HG03060 (cell line): Measurements from ENCODE around the gene GNG14.
"Not testable (repeated sequence)": the region's sequence is repeated elsewhere in the genome, so short reads cannot be mapped to it uniquely, and the experiment has no call there.

Source experiments
- ATAC-seq: cut with Tn5 transposase; IDR thresholded peaks from one replicate; pipeline ENCODE4 v1.9.1; 2021; ENCODE audit warnings: low read depth, moderate number of reproducible peaks; ENCODE audit not compliant: unreplicated experiment

The GNG14 gene

GRCh38 chr19:12695096-12695495, 7.3 kb downstream of the GNG14 start:
- no peak for ATAC-seq

GRCh38 chr19:12695514-12695913, 7.7 kb downstream of the GNG14 start:
- no peak for ATAC-seq

GRCh38 chr19:12695997-12696365, 8.2 kb downstream of the GNG14 start:
- no peak for ATAC-seq

- peak; percentile 63 for ATAC-seq
Measured at GRCh38 chr19:12696366-12697335, 8.9 kb downstream of the GNG14 start, which contains the start of gene FBXW9. Gene FBXW9, minus strand, starts transcription at chr19:12696631. Its CDS starts 50 bp downstream, at chr19:12696581.

GRCh38 chr19:12697425-12697824, 9.6 kb downstream of the GNG14 start:
- ATAC-seq: not testable (repeated sequence)

GRCh38 chr19:12698138-12698537, 10.3 kb downstream of the GNG14 start:
- ATAC-seq: no peak

- no peak for ATAC-seq
Measured at GRCh38 chr19:12701596-12702282, 13.9 kb downstream of the GNG14 start.

GRCh38 chr19:12703046-12703445, 15.2 kb downstream of the GNG14 start:
- no peak for ATAC-seq

GRCh38 chr19:12705169-12705568, 17.4 kb downstream of the GNG14 start:
- ATAC-seq: no peak

- no peak for ATAC-seq
Measured at GRCh38 chr19:12705654-12706331, 18.0 kb downstream of the GNG14 start.

GRCh38 chr19:12706332-12706718, 18.5 kb downstream of the GNG14 start:
- ATAC-seq: no peak

GRCh38 chr19:12708641-12709040, 20.8 kb downstream of the GNG14 start:
- ATAC-seq: no peak

- ATAC-seq: no peak
Measured at GRCh38 chr19:12711187-12711586, 23.4 kb downstream of the GNG14 start.

- ATAC-seq: not testable (repeated sequence)
Measured at GRCh38 chr19:12712077-12712476, 24.3 kb downstream of the GNG14 start.

GRCh38 chr19:12713304-12713703, 25.5 kb downstream of the GNG14 start:
- ATAC-seq: not testable (repeated sequence)

GRCh38 chr19:12715102-12715501, 27.3 kb downstream of the GNG14 start:
- ATAC-seq: no peak

GRCh38 chr19:12715929-12716328, 28.1 kb downstream of the GNG14 start:
- no peak for ATAC-seq

GRCh38 chr19:12720296-12720695, 32.5 kb downstream of the GNG14 start:
- ATAC-seq: no peak

GRCh38 chr19:12720851-12721655, 33.3 kb downstream of the GNG14 start:
- ATAC-seq: no peak
